Prostate gland (tissue), 2 donors: ENCODE results near the gene MYCBP2.
"Not testable (repeated sequence)": the region's sequence is repeated elsewhere in the genome, so short reads cannot be mapped to it uniquely, and the experiment has no call there.

Source experiments
- POLR2AphosphoS5 ChIP-seq: sonication (generic); formaldehyde crosslinking; IDR thresholded peaks from one replicate; pipeline ENCODE4 v1.6.1; 2017; ENCODE audit warnings: antibody characterized with exemption
- TF ChIP-seq, protein P1 (sequence below), 4 experiments: fragments of 200-600 bp in 2 of 4; fragments of 450-650 bp in 2 of 4; sonication (generic) in 2 of 4; IDR thresholded peaks; 1 replicate in 3 of 4; 2 replicates in 1 of 4; pipeline ENCODE4 v1.5.1; 2016 to 2019; ENCODE audit warnings: antibody characterized with exemption in 4 of 4, mild to moderate bottlenecking in 2 of 4, moderate library complexity in 2 of 4

DNA sequence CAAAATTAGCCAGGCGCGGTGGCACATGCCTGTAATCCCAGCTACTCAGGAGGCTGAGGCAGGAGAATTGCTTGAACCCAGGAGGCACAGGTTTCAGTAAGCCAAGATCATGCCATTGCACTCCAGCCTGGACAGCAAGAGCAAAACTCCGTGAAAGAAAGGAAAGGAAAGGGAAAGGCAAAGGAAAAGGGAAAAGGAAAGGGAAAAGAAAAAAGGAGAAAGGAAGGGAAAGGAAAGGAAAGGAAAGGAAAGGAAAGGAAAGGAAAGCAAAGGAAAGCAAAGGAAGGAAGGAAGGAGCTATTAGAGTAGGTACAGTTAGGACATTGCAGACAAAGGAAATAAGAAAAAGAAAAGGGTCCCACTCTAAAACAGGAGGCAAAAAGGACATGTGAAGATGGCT lies 41.3 kb downstream of the MYCBP2 start:
- TF ChIP-seq POLR2AphosphoS5: not testable (repeated sequence)
- TF ChIP-seq, protein P1, sequence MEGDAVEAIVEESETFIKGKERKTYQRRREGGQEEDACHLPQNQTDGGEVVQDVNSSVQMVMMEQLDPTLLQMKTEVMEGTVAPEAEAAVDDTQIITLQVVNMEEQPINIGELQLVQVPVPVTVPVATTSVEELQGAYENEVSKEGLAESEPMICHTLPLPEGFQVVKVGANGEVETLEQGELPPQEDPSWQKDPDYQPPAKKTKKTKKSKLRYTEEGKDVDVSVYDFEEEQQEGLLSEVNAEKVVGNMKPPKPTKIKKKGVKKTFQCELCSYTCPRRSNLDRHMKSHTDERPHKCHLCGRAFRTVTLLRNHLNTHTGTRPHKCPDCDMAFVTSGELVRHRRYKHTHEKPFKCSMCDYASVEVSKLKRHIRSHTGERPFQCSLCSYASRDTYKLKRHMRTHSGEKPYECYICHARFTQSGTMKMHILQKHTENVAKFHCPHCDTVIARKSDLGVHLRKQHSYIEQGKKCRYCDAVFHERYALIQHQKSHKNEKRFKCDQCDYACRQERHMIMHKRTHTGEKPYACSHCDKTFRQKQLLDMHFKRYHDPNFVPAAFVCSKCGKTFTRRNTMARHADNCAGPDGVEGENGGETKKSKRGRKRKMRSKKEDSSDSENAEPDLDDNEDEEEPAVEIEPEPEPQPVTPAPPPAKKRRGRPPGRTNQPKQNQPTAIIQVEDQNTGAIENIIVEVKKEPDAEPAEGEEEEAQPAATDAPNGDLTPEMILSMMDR (IDR thresholded peaks at IDR 0.05): not testable (repeated sequence)
